OCI-LY1 (cell line): ENCODE measurements around the gene MPPED2.

Source experiments
- H2AFZ ChIP-seq: fragments of 200-600 bp; sonication (generic), shearing (Covaris generic); 2 replicates; pipeline ENCODE4 v1.6.0; 2014; ENCODE audit warnings: antibody characterized with exemption, mild to moderate bottlenecking, low read length
- H3F3A ChIP-seq: fragments of 200-600 bp; sonication (generic), shearing (Covaris generic); 2 replicates; pipeline ENCODE4 v1.6.0; 2014; ENCODE audit warnings: mild to moderate bottlenecking, antibody characterized with exemption, low read length, moderate library complexity; ENCODE audit not compliant: insufficient read depth
- H3K27ac ChIP-seq: fragments of 200-600 bp; sonication (generic); 2 replicates; pipeline ENCODE4 v1.5.1; 2014; ENCODE audit warnings: low read length, mixed run types, mild to moderate bottlenecking, low read depth; ENCODE audit not compliant: poor library complexity, severe bottlenecking
- H3K27me3 ChIP-seq: fragments of 200-600 bp; sonication (generic); 2 replicates; pipeline ENCODE4 v1.6.0; 2014; ENCODE audit warnings: antibody characterized with exemption, mild to moderate bottlenecking, low read length, moderate library complexity; ENCODE audit not compliant: insufficient read depth
- H3K36me3 ChIP-seq: fragments of 200-600 bp; sonication (generic); 2 replicates; pipeline ENCODE4 v1.6.1; 2014; ENCODE audit warnings: mild to moderate bottlenecking, antibody characterized with exemption, low read length, moderate library complexity, mixed read lengths; ENCODE audit not compliant: insufficient read depth
- H3K4me1 ChIP-seq: fragments of 200-600 bp; sonication (generic); 2 replicates; pipeline ENCODE4 v1.5.1; 2014; ENCODE audit warnings: mild to moderate bottlenecking, low read length, moderate library complexity; ENCODE audit not compliant: insufficient read depth, severe bottlenecking
- H3K4me2 ChIP-seq: fragments of 200-600 bp; sonication (generic), shearing (Covaris generic); 2 replicates; pipeline ENCODE4 v1.6.1; 2014; ENCODE audit warnings: low read length
- H3K4me3 ChIP-seq: fragments of 200-600 bp; sonication (generic); 2 replicates; pipeline ENCODE4 v1.5.1; 2014; ENCODE audit warnings: low read length, low read depth, mild to moderate bottlenecking, mixed read lengths; ENCODE audit not compliant: poor library complexity, severe bottlenecking
- H3K79me2 ChIP-seq: fragments of 200-600 bp; shearing (Covaris generic); 2 replicates; pipeline ENCODE4 v1.6.1; 2016; ENCODE audit warnings: mixed run types, low read length, mixed read lengths; ENCODE audit not compliant: insufficient read depth
- H3K9ac ChIP-seq: fragments of 200-600 bp; sonication (generic), shearing (Covaris generic); 2 replicates; pipeline ENCODE4 v1.6.1; 2014; ENCODE audit warnings: mild to moderate bottlenecking, low read length, mixed read lengths
- H3K9me2 ChIP-seq: fragments of 200-600 bp; sonication (generic), shearing (Covaris generic); 2 replicates; pipeline ENCODE4 v1.6.1; 2014; ENCODE audit warnings: low read depth, mild to moderate bottlenecking, low read length, mixed read lengths
- H3K9me3 ChIP-seq: fragments of 200-600 bp; shearing (Covaris generic); 2 replicates; pipeline ENCODE4 v1.6.1; 2014; ENCODE audit warnings: low read length, mixed read lengths
- H4K20me1 ChIP-seq: fragments of 200-600 bp; sonication (generic), shearing (Covaris generic); 2 replicates; pipeline ENCODE4 v1.6.0; 2016; ENCODE audit warnings: mild to moderate bottlenecking, low read length; ENCODE audit not compliant: insufficient read depth
- EZH2 ChIP-seq: fragments of 200-600 bp; sonication (generic), shearing (Covaris generic); IDR thresholded peaks from 2 replicates; pipeline ENCODE4 v1.8.0; 2017; ENCODE audit warnings: borderline replicate concordance, mixed run types, mild to moderate bottlenecking, antibody characterized with exemption, low read length, moderate library complexity, mixed read lengths
- TF ChIP-seq, protein P1 (sequence below): fragments of 200-600 bp; sonication (generic), shearing (Covaris generic); IDR thresholded peaks from 2 replicates; pipeline ENCODE4 v1.5.1; 2017; ENCODE audit warnings: mild to moderate bottlenecking, antibody characterized with exemption, low read length, moderate library complexity, mixed read lengths

Gene MPPED2

GRCh38 chr11:30489076-30489475 is 97.1 kb downstream of the MPPED2 start:
- Histone ChIP-seq H3K4me3 (no peak overlapping the region), H3K9me2 (no peaks in the 10 kb centered on the region), H3K9me3 (no peaks in the 10 kb centered on the region), H4K20me1 (no peaks in the 10 kb centered on the region), H3F3A (no peaks in the 10 kb centered on the region), H2AFZ (no peak overlapping the region), H3K9ac (no peak overlapping the region), H3K27me3 (0 out of 2 replicates have a peak, but pooled peaks cover 3% of the 10 kb centered on the region), H3K79me2 (no peaks in the 10 kb centered on the region), H3K4me1 (no peaks in the 10 kb centered on the region), H3K27ac (no peak overlapping the region), H3K36me3 (no peaks in the 10 kb centered on the region), H3K4me2 (no peak overlapping the region)
- TF ChIP-seq, protein P1, sequence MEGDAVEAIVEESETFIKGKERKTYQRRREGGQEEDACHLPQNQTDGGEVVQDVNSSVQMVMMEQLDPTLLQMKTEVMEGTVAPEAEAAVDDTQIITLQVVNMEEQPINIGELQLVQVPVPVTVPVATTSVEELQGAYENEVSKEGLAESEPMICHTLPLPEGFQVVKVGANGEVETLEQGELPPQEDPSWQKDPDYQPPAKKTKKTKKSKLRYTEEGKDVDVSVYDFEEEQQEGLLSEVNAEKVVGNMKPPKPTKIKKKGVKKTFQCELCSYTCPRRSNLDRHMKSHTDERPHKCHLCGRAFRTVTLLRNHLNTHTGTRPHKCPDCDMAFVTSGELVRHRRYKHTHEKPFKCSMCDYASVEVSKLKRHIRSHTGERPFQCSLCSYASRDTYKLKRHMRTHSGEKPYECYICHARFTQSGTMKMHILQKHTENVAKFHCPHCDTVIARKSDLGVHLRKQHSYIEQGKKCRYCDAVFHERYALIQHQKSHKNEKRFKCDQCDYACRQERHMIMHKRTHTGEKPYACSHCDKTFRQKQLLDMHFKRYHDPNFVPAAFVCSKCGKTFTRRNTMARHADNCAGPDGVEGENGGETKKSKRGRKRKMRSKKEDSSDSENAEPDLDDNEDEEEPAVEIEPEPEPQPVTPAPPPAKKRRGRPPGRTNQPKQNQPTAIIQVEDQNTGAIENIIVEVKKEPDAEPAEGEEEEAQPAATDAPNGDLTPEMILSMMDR = no peak
- TF ChIP-seq EZH2 = no peak

GRCh38 chr11:30488304-30488998 is 97.7 kb downstream of the MPPED2 start:
- H3K9me2 ChIP-seq = no peaks in the 10 kb centered on the region
- no peak overlapping the region for H3K27ac ChIP-seq
- no peaks in the 10 kb centered on the region for H3K36me3 ChIP-seq
- H3K9ac ChIP-seq = no peak overlapping the region
- H3K4me1 ChIP-seq = no peaks in the 10 kb centered on the region
- no peaks in the 10 kb centered on the region for H3F3A ChIP-seq
- H4K20me1 ChIP-seq = no peaks in the 10 kb centered on the region
- TF ChIP-seq, protein P1 = no peak
- TF ChIP-seq EZH2 = no peak
- H3K79me2 ChIP-seq = no peaks in the 10 kb centered on the region
- H3K9me3 ChIP-seq = no peaks in the 10 kb centered on the region
- H3K4me2 ChIP-seq = no peak overlapping the region
- H3K4me3 ChIP-seq = no peak overlapping the region
- 0 out of 2 replicates have a peak, but pooled peaks cover 3% of the 10 kb centered on the region for H3K27me3 ChIP-seq
- H2AFZ ChIP-seq = no peak overlapping the region

- no peak for TF ChIP-seq EZH2
- TF ChIP-seq, protein P1 = no peak
- Histone ChIP-seq H3K27ac (no peak overlapping the region), H4K20me1 (no peaks in the 10 kb centered on the region), H3K4me3 (no peak overlapping the region), H3K36me3 (no peaks in the 10 kb centered on the region), H3F3A (no peaks in the 10 kb centered on the region), H3K27me3 (0 out of 2 replicates have a peak, but pooled peaks cover 3% of the 10 kb centered on the region), H3K9me3 (no peaks in the 10 kb centered on the region), H3K4me1 (no peaks in the 10 kb centered on the region), H3K79me2 (no peaks in the 10 kb centered on the region), H3K4me2 (no peak overlapping the region), H3K9ac (no peak overlapping the region), H3K9me2 (no peaks in the 10 kb centered on the region), H2AFZ (no peak overlapping the region)
Observed at GRCh38 chr11:30487200-30487898, 98.8 kb downstream of the MPPED2 start.
